Measurements from ENCODE around the gene NRG2. TPM values are rescaled to one million over a fixed set of nuclear protein-coding genes. Genes with fewer than 3 reads are reported as not detected.

The NRG2 gene
- polyA plus RNA-seq, 3 donors, result 0.01 TPM; not detected in 2

DNA sequence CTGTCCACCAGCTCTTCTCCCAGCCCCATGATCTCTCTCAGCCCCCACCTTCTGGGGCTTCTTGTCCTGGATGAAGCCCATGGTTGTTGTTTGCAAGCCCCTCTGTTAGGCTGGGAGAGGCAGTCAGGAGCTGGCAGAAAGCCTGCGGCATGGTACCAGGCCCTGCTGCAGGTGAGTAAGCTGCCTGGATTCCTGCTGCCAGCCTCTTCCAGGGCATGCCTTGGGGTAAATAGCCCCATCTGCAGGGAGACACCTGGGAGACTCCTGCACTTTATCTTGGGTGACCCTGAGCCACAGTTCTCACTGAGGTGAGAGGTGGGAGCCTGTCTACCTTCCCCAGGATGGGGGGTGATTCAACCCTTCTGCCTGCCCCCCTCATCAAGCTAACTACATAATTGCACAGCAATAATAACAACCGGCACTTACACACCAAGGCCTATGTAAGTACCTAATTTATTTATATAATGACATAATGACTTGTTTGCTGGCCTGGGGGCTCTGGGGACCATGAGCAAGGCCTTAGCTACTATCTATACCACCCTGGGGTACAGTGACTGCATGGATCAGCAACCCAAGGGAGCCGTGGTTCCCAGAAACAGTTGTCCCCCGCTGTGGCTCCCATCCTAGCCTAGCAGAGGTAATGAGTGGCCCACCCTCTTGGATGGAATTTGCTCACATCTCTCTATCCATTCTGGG, 131.5 kb downstream of the NRG2 start:
- no peak for DNase-seq
- Histone ChIP-seq H3K27ac (ENCODE audit: low read depth in 1 of 2, low read length in 2 of 2) (no peak overlapping the region), H2AFZ (ENCODE audit: insufficient read depth, low read depth, low read length, poor library complexity, severe bottlenecking) (no peak overlapping the region), H3K79me2 (ENCODE audit: insufficient read depth, low read length) (no peaks in the 10 kb centered on the region), H3K27me3 (ENCODE audit: control insufficient read depth in 2 of 2, insufficient read depth in 2 of 2, low read length in 2 of 2) (peaks cover 3 to 17% of the 10 kb centered on the region in 2 donors), H3K4me2 (replicated peaks; ENCODE audit: extremely low read depth, low read length, poor library complexity, severe bottlenecking) (no peak overlapping the region), H4K20me1 (ENCODE audit: insufficient read depth, low read length) (no peaks in the 10 kb centered on the region), H3K9ac (ENCODE audit: insufficient read depth, low read length, poor library complexity, severe bottlenecking) (no peak overlapping the region), H3K9me3 (replicated peaks in 1 of 2; ENCODE audit: control insufficient read depth in 1 of 2, insufficient read depth in 1 of 2, low read length in 2 of 2) (no peaks in the 10 kb centered on the region), H3K36me3 (replicated peaks in 1 of 2; ENCODE audit: control insufficient read depth in 1 of 2, insufficient read depth in 2 of 2, low read length in 2 of 2) (no peaks in the 10 kb centered on the region), H3K4me1 (ENCODE audit: control insufficient read depth in 1 of 2, insufficient read depth in 2 of 2, low read length in 2 of 2) (no peaks in the 10 kb centered on the region), H3K4me3 (replicated peaks in 1 of 3; ENCODE audit: low read depth in 2 of 3, low read length in 3 of 3) (no peak overlapping the region)
- no peak overlapping the region for H3K4me3 Mint-ChIP-seq
- intact Hi-C loops (cut with micrococcal nuclease), result no loop called here
- TF ChIP-seq, protein P1, sequence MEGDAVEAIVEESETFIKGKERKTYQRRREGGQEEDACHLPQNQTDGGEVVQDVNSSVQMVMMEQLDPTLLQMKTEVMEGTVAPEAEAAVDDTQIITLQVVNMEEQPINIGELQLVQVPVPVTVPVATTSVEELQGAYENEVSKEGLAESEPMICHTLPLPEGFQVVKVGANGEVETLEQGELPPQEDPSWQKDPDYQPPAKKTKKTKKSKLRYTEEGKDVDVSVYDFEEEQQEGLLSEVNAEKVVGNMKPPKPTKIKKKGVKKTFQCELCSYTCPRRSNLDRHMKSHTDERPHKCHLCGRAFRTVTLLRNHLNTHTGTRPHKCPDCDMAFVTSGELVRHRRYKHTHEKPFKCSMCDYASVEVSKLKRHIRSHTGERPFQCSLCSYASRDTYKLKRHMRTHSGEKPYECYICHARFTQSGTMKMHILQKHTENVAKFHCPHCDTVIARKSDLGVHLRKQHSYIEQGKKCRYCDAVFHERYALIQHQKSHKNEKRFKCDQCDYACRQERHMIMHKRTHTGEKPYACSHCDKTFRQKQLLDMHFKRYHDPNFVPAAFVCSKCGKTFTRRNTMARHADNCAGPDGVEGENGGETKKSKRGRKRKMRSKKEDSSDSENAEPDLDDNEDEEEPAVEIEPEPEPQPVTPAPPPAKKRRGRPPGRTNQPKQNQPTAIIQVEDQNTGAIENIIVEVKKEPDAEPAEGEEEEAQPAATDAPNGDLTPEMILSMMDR (IDR thresholded peaks at IDR 0.05), result no peak
- WGBS (ENCODE audit: insufficient coverage), result 100% methylated on average over 1 of the region's 4 CpGs
- peaks cover 16 to 28% (median 18%) of the 10 kb centered on the region in 3 donors for H3K27me3 Mint-ChIP-seq (ENCODE audit: low read depth in 3 of 3)
- H3K27ac Mint-ChIP-seq, result no peak overlapping the region
- no peaks in the 10 kb centered on the region for H3K4me1 Mint-ChIP-seq
- H3K36me3 Mint-ChIP-seq, result no peaks in the 10 kb centered on the region
- no peaks in the 10 kb centered on the region for H3K9me3 Mint-ChIP-seq

DNA sequence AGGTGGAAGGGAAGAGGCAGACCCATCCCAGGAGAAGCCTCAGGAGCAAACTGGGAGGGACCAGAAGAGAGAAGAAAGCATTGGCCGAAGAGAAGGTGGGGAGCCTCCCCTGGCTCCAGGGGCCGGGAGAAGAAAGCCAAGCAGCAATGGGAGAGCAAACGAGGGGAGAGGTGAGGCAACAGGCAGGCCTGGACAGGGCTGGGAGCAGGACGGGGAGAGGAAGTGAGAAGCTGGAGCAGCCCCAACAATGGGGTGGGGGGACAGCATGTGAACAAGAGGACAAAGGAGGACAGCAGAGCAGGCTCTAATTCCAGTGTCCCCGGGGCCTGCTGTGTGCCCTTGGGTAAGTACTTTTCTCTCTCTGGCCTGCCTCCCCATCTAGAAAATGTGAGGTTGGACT, 132.2 kb downstream of the NRG2 start:
- no peak overlapping the region for H3K27ac ChIP-seq (ENCODE audit: low read depth in 1 of 2, low read length in 2 of 2)
- DNase-seq, result no peak
- H4K20me1 ChIP-seq (ENCODE audit: insufficient read depth, low read length), result no peaks in the 10 kb centered on the region
- H3K4me1 ChIP-seq (ENCODE audit: control insufficient read depth in 1 of 2, insufficient read depth in 2 of 2, low read length in 2 of 2), result no peaks in the 10 kb centered on the region
- intact Hi-C loops (cut with micrococcal nuclease), result no loop called here
- Mint-ChIP-seq H3K27me3 (ENCODE audit: low read depth in 3 of 3) (peaks cover 13 to 24% (median 15%) of the 10 kb centered on the region in 3 donors), H3K4me3 (no peak overlapping the region), H3K9me3 (no peaks in the 10 kb centered on the region), H3K36me3 (no peaks in the 10 kb centered on the region), H3K27ac (no peak overlapping the region), H3K4me1 (no peaks in the 10 kb centered on the region)
- no peaks in the 10 kb centered on the region for H3K79me2 ChIP-seq (ENCODE audit: insufficient read depth, low read length)
- no peak overlapping the region for H2AFZ ChIP-seq (ENCODE audit: insufficient read depth, low read depth, low read length, poor library complexity, severe bottlenecking)
- H3K4me2 ChIP-seq (replicated peaks; ENCODE audit: extremely low read depth, low read length, poor library complexity, severe bottlenecking), result no peak overlapping the region
- H3K27me3 ChIP-seq (ENCODE audit: control insufficient read depth in 2 of 2, insufficient read depth in 2 of 2, low read length in 2 of 2), result peaks cover 4 to 21% of the 10 kb centered on the region in 2 donors
- TF ChIP-seq, protein P1 (IDR thresholded peaks at IDR 0.05), result no peak
- no peak overlapping the region for H3K4me3 ChIP-seq (replicated peaks in 1 of 3; ENCODE audit: low read depth in 2 of 3, low read length in 3 of 3)
- WGBS (ENCODE audit: insufficient coverage), result 85% methylated on average over 2 of the region's 5 CpGs
- H3K36me3 ChIP-seq (replicated peaks in 1 of 2; ENCODE audit: control insufficient read depth in 1 of 2, insufficient read depth in 2 of 2, low read length in 2 of 2), result no peaks in the 10 kb centered on the region
- H3K9me3 ChIP-seq (replicated peaks in 1 of 2; ENCODE audit: control insufficient read depth in 1 of 2, insufficient read depth in 1 of 2, low read length in 2 of 2), result no peaks in the 10 kb centered on the region
- H3K9ac ChIP-seq (ENCODE audit: insufficient read depth, low read length, poor library complexity, severe bottlenecking), result no peak overlapping the region
